ENCODE measurements around the gene STRN3.

Gene STRN3

GRCh38 chr14:31003284-31003683 is 22.9 kb downstream of the STRN3 start:
- TF ChIP-seq EZH2phosphoT487 (IDR thresholded peaks at IDR 0.05; ENCODE audit: borderline replicate concordance, low read length): no peak
- Histone ChIP-seq H3K36me3 (ENCODE audit: control insufficient read depth, low read length) (peaks cover 35% of the 10 kb centered on the region), H3F3A (ENCODE audit: control insufficient read depth, insufficient read depth) (no peaks in the 10 kb centered on the region), H4K20me1 (ENCODE audit: control insufficient read depth, insufficient read depth, low read depth, low read length) (no peaks in the 10 kb centered on the region), H3K79me2 (ENCODE audit: control insufficient read depth, low read length) (peaks cover 86% of the 10 kb centered on the region), H3K4me3 (ENCODE audit: low read length) (no peak overlapping the region), H3K9me2 (replicated peaks; ENCODE audit: control insufficient read depth, low read length) (no peaks in the 10 kb centered on the region), H3K27ac (ENCODE audit: low read depth, low read length) (no peak overlapping the region), H3K4me2 (ENCODE audit: low read length) (no peak overlapping the region), H3K27me3 (ENCODE audit: control insufficient read depth, low read length) (no peaks in the 10 kb centered on the region), H3K9me3 (ENCODE audit: control insufficient read depth, insufficient read depth, low read length) (peaks cover 4% of the 10 kb centered on the region; the same call in 1 of the 2 replicates), H3K4me1 (ENCODE audit: control insufficient read depth, low read length) (no peaks in the 10 kb centered on the region)

- peaks cover 4% of the 10 kb centered on the region for H3K4me1 ChIP-seq (ENCODE audit: control insufficient read depth, low read length)
- TF ChIP-seq EZH2phosphoT487 (IDR thresholded peaks at IDR 0.05; ENCODE audit: borderline replicate concordance, low read length) (no peak), CTCF (IDR thresholded peaks at IDR 0.05; ENCODE audit: low read depth, low read length, poor library complexity, severe bottlenecking) (no peak)
- peaks cover 4% of the 10 kb centered on the region; the same call in 1 of the 2 replicates for H3K9me3 ChIP-seq (ENCODE audit: control insufficient read depth, insufficient read depth, low read length)
- peaks cover 30% of the 10 kb centered on the region for H3K36me3 ChIP-seq (ENCODE audit: control insufficient read depth, low read length)
- H3F3A ChIP-seq (ENCODE audit: control insufficient read depth, insufficient read depth): no peaks in the 10 kb centered on the region
- H3K27ac ChIP-seq (ENCODE audit: low read depth, low read length): no peak overlapping the region
- no peaks in the 10 kb centered on the region for H4K20me1 ChIP-seq (ENCODE audit: control insufficient read depth, insufficient read depth, low read depth, low read length)
- no peak overlapping the region for H3K4me2 ChIP-seq (ENCODE audit: low read length)
- no peaks in the 10 kb centered on the region for H3K27me3 ChIP-seq (ENCODE audit: control insufficient read depth, low read length)
- no peak overlapping the region for H3K4me3 ChIP-seq (ENCODE audit: low read length)
- H3K9me2 ChIP-seq (replicated peaks; ENCODE audit: control insufficient read depth, low read length): no peaks in the 10 kb centered on the region
- H3K79me2 ChIP-seq (ENCODE audit: control insufficient read depth, low read length): peaks cover 86% of the 10 kb centered on the region
Observed at GRCh38 chr14:31001339-31001658, 24.9 kb downstream of the STRN3 start.

- Histone ChIP-seq H3F3A (ENCODE audit: control insufficient read depth, insufficient read depth) (no peaks in the 10 kb centered on the region), H4K20me1 (ENCODE audit: control insufficient read depth, insufficient read depth, low read depth, low read length) (no peaks in the 10 kb centered on the region), H3K79me2 (ENCODE audit: control insufficient read depth, low read length) (peaks cover 86% of the 10 kb centered on the region), H3K27ac (ENCODE audit: low read depth, low read length) (no peak overlapping the region), H3K9me3 (ENCODE audit: control insufficient read depth, insufficient read depth, low read length) (peaks cover 4% of the 10 kb centered on the region; the same call in 1 of the 2 replicates), H3K9me2 (replicated peaks; ENCODE audit: control insufficient read depth, low read length) (no peaks in the 10 kb centered on the region), H3K4me3 (ENCODE audit: low read length) (no peak overlapping the region), H3K4me1 (ENCODE audit: control insufficient read depth, low read length) (peaks cover 10% of the 10 kb centered on the region), H3K4me2 (ENCODE audit: low read length) (no peak overlapping the region), H3K27me3 (ENCODE audit: control insufficient read depth, low read length) (no peaks in the 10 kb centered on the region), H3K36me3 (ENCODE audit: control insufficient read depth, low read length) (peaks cover 30% of the 10 kb centered on the region)
- no peak for TF ChIP-seq EZH2phosphoT487 (IDR thresholded peaks at IDR 0.05; ENCODE audit: borderline replicate concordance, low read length)
- TF ChIP-seq CTCF (IDR thresholded peaks at IDR 0.05; ENCODE audit: low read depth, low read length, poor library complexity, severe bottlenecking): no peak
Observed at GRCh38 chr14:31000629-31001338, 25.4 kb downstream of the STRN3 start.

- H3K36me3 ChIP-seq (ENCODE audit: control insufficient read depth, low read length): peaks cover 27% of the 10 kb centered on the region
- peaks cover 4% of the 10 kb centered on the region; the same call in 1 of the 2 replicates for H3K9me3 ChIP-seq (ENCODE audit: control insufficient read depth, insufficient read depth, low read length)
- H4K20me1 ChIP-seq (ENCODE audit: control insufficient read depth, insufficient read depth, low read depth, low read length): peaks cover 4% of the 10 kb centered on the region; the same call in 1 of the 2 replicates
- peaks cover 21% of the 10 kb centered on the region for H3K4me1 ChIP-seq (ENCODE audit: control insufficient read depth, low read length)
- no peak overlapping the region for H3K27ac ChIP-seq (ENCODE audit: low read depth, low read length)
- H3F3A ChIP-seq (ENCODE audit: control insufficient read depth, insufficient read depth): no peaks in the 10 kb centered on the region
- peaks cover 90% of the 10 kb centered on the region for H3K79me2 ChIP-seq (ENCODE audit: control insufficient read depth, low read length)
- no peaks in the 10 kb centered on the region for H3K9me2 ChIP-seq (replicated peaks; ENCODE audit: control insufficient read depth, low read length)
- H3K4me2 ChIP-seq (ENCODE audit: low read length): no peak overlapping the region
- H3K4me3 ChIP-seq (ENCODE audit: low read length): no peak overlapping the region
- H3K27me3 ChIP-seq (ENCODE audit: control insufficient read depth, low read length): no peaks in the 10 kb centered on the region
- TF ChIP-seq EZH2phosphoT487 (IDR thresholded peaks at IDR 0.05; ENCODE audit: borderline replicate concordance, low read length) (no peak), CTCF (IDR thresholded peaks at IDR 0.05; ENCODE audit: low read depth, low read length, poor library complexity, severe bottlenecking) (no peak)
Observed at GRCh38 chr14:30999038-30999773, 27.0 kb downstream of the STRN3 start.
